HG03439 (cell line): Measurements from ENCODE around the gene TBC1D20.

ENCODE experiments used
- ATAC-seq: cut with Tn5 transposase; IDR thresholded peaks from one replicate; pipeline ENCODE4 v1.9.1; 2021; ENCODE audit warnings: mild to moderate bottlenecking, moderate library complexity; ENCODE audit not compliant: unreplicated experiment

Gene TBC1D20

GRCh38 chr20:440148-440547 is 22.2 kb downstream of the TBC1D20 start:
- no peak for ATAC-seq

- ATAC-seq, result no peak
Measured at GRCh38 chr20:438571-439469, 23.5 kb downstream of the TBC1D20 start.

GRCh38 chr20:437787-438486 is 24.4 kb downstream of the TBC1D20 start:
- ATAC-seq, result no peak

GRCh38 chr20:436476-436875 is 25.9 kb downstream of the TBC1D20 start:
- no peak for ATAC-seq

- ATAC-seq, result no peak
Measured at GRCh38 chr20:435558-435957, 26.8 kb downstream of the TBC1D20 start.

GRCh38 chr20:434661-435419 is 27.5 kb downstream of the TBC1D20 start:
- ATAC-seq, result no peak

- no peak for ATAC-seq
Measured at GRCh38 chr20:434221-434620, 28.1 kb downstream of the TBC1D20 start.

- ATAC-seq, result peak; percentile 68
Measured at GRCh38 chr20:433300-433975, 28.9 kb downstream of the TBC1D20 start.

- no peak for ATAC-seq
Measured at GRCh38 chr20:432677-433299, 29.5 kb downstream of the TBC1D20 start.

- no peak for ATAC-seq
Measured at GRCh38 chr20:432208-432607, 30.1 kb downstream of the TBC1D20 start.

- no peak for ATAC-seq
Measured at GRCh38 chr20:431012-431904, 31.1 kb downstream of the TBC1D20 start.

- ATAC-seq, result no peak
Measured at GRCh38 chr20:430091-430999, 32.0 kb downstream of the TBC1D20 start.

GRCh38 chr20:428658-429200 is 33.6 kb downstream of the TBC1D20 start:
- ATAC-seq, result no peak

GRCh38 chr20:427849-428657 is 34.3 kb downstream of the TBC1D20 start:
- no peak for ATAC-seq

GRCh38 chr20:427401-427800 is 34.9 kb downstream of the TBC1D20 start:
- ATAC-seq, result no peak

GRCh38 chr20:426566-426965 is 35.8 kb downstream of the TBC1D20 start:
- no peak for ATAC-seq

- no peak for ATAC-seq
Measured at GRCh38 chr20:421685-422250, 40.6 kb downstream of the TBC1D20 start.
